Inferior parietal cortex (tissue), 1 donor: ENCODE measurements around the gene ZNF892.
"Not testable (repeated sequence)": the region's sequence is repeated elsewhere in the genome, so short reads cannot be mapped to it uniquely, and the experiment has no call there.

Experiments
- DNase-seq: peaks from one replicate; pipeline ENCODE4 v3.0.0-alpha.2; 2016; ENCODE audit errors: extremely low spot score

Gene ZNF892

DNA sequence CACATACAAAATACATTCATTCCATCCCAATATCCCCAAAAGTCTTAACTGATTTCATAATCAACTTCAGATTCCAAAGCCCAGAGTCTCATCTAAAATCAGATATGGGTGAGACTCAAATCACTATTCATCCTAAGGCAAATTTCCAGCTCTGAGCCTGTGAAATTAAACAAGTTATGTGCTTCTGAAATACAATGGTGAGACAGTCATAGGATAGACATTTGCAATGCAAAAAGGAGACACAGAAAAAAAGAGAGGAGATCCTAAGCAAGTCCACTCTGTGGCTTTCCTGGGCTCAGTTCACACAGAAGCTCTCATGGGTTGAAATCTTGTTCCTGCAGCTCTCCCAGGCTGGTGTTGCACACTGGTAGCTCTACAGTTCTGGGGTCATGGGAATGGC, 18.3 kb downstream of the ZNF892 start:
- DNase-seq: no peak

DNA sequence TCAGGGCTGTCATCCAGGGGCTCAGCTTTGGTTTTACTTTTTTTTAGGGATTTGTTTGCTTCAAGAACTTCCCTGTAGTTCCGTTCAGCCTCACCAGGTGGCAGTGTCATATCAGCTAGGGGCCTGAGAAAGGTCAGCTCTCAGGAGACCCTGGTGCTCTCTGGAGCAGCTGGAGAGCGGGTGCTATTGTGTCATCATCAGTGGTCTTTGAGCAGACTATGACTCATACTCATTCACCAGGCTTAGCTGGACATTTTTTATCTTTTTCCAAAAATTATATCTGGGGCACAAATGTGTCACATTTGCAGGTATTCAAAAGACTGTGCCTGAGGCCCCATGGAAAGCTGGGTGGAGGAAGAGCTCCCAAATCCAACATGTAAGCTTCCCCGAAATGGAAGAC, 24.4 kb downstream of the ZNF892 start:
- DNase-seq: peak; percentile 85

DNA sequence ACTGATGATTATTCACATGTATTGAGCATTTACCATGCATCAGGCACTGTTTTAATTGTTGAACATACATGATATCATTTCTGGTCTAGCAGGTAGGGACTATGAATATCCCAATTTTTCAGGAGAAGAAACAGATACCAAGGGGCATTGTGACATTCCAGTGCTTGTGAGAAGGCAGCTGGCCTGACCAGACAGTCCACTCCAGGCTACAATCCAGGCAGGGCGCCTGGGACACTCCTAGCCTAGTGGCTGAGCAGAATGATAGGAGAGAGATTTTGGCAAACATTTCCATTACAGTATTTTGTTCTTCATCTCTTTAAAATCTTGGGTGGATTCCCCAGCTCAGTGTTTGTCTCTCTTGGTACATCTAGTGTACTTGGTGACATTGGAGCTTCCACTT, 24.9 kb downstream of the ZNF892 start:
- no peak for DNase-seq

DNA sequence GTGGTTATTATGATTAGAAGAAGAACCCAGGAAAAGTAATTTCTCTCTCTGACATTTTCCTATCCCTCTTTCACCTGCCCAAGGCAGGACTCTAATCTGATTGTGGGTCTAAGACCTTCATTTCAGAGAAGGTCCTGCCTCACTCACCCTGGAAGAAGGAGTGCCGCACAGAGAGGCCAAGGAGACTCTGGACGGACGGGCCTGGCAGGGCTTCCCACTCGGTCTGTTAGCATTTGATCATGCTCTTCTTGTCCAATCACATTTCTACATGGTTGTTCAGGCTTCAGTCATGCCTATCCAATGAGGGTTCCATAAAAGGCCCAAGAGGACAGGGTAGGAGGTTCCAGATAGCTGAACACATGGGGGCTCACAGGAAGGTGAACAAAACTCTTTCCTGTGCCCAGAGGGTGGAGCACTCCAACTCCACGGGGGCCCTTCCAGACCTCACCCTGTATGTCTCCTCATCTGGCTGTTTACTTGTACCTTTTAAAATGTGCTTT, 27.0 kb downstream of the ZNF892 start:
- no peak for DNase-seq

DNA sequence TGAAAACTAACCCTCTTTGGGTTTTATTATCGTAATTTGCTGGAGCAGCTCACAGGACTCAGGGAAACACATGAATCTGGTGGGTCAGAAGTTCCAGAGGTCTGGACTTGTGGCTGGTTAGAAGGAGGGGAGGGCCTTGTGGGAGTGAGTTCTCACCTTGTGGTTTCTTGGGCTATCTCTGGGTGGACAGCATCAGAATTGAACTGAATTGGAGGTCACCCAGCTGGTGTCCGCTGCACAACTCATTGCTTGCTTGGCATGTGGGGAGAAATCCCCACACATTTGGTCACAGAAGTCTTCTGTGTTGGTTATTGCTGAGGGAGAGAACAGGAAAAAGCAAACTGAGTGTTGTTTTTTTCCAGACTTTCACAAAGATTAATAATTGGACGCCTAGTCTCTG, 27.5 kb downstream of the ZNF892 start:
- DNase-seq: no peak

DNA sequence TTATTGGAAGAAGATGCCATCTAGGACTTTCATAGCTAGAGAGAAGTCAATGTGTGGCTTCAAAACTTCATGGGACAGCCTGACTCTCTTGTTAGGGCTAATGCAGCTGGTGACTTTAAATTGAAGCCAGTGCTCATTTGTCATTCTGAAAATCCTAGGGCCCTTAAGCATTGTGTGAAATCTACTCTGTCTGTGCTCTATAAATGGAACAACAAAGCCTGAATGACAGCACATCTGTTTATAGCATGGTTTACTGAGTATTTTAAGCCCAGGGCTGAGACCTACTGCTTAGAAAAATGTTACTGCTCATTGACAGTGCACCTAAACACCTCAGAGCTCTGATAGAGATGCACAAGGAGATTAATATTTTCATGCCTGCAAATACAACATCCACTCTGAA, 30.8 kb downstream of the ZNF892 start:
- DNase-seq: no peak

DNA sequence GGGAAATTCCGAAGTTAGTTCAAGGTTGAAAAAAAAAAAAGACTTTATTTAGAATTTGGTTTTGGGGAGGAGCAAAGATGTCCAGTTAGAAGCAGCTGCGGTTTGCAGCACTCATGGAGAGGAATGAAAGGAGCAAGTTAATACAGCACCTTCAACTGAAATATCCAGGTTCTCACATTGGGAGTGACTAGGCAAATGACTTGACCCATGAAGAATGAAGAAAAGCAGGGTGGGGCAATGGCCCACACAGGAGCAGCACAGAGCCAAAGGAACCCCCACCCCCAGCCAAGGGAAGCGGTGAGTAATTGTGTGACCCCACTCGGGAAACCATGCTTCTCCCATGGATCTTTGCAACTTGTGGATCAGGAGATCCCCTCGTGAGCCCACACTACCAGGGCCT, 32.8 kb downstream of the ZNF892 start:
- DNase-seq: no peak

DNA sequence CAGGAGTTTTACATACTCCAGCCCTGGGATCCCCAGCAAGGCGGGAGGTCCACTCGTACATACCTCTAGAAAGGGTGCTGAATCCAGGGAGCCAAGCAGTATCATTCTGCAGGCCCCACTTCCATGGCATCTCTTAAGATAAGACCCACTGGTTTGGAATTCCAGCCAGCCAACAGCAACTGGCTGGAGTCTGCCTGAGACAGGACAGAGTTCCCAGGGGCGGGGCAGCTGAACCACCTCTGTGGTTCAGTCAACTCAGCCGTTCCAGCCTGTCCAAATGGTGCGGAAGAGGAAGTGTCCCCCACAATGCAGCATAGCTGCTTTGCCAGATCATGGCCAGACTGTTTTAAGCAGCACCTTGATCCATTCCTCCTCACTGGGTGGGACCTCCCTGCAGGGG, 33.2 kb downstream of the ZNF892 start:
- no peak for DNase-seq

DNA sequence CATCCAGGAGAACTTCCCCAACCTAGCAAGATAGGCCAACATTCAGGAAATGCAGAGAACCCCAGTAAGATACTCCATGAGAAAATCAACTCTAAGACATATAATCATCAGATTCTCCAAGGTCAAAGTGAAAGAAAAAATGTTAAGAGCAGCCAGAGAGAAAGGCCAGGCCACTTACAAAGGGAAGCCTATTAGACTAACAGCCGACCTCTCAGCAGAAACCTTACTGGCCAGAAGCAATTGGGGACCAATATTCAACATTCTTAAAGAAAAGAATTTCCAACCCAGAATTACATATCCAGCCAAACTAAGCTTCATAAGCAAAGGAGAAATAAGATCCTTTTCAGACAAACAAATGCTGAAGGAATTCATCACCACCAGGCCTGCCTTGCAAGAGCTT, 34.8 kb downstream of the ZNF892 start:
- DNase-seq: not testable (repeated sequence)
